GM18526 (cell line): Measurements from ENCODE around the gene CLEC3A.

Experiments
- POLR2A ChIP-seq: IDR thresholded peaks from 3 replicates; pipeline ENCODE4 v1.6.1; 2011; ENCODE audit not compliant: insufficient read length; ENCODE audit errors: extremely low read depth

CLEC3A gene

GRCh38 chr16:78004517-78004916 is 17.8 kb upstream of the CLEC3A start:
- no peak for TF ChIP-seq POLR2A

- TF ChIP-seq POLR2A, result no peak
Measured at GRCh38 chr16:78005881-78006280, 16.5 kb upstream of the CLEC3A start.

- no peak for TF ChIP-seq POLR2A
Measured at GRCh38 chr16:78007121-78007520, 15.2 kb upstream of the CLEC3A start.

- TF ChIP-seq POLR2A, result no peak
Measured at GRCh38 chr16:78024159-78024558, 1.8 kb downstream of the CLEC3A start.

GRCh38 chr16:78025631-78026030 is 3.3 kb downstream of the CLEC3A start:
- no peak for TF ChIP-seq POLR2A

GRCh38 chr16:78028018-78028417 is 5.7 kb downstream of the CLEC3A start:
- no peak for TF ChIP-seq POLR2A

- no peak for TF ChIP-seq POLR2A
Measured at GRCh38 chr16:78034530-78034929, 12.2 kb downstream of the CLEC3A start.

GRCh38 chr16:78035012-78035411 is 12.7 kb downstream of the CLEC3A start:
- TF ChIP-seq POLR2A, result no peak

- no peak for TF ChIP-seq POLR2A
Measured at GRCh38 chr16:78040396-78040795, 18.0 kb downstream of the CLEC3A start.

GRCh38 chr16:78045865-78046581 is 23.7 kb downstream of the CLEC3A start:
- TF ChIP-seq POLR2A, result no peak

GRCh38 chr16:78048319-78048718 is 26.0 kb downstream of the CLEC3A start:
- TF ChIP-seq POLR2A, result no peak

GRCh38 chr16:78050734-78051400 is 28.5 kb downstream of the CLEC3A start:
- TF ChIP-seq POLR2A, result no peak

- no peak for TF ChIP-seq POLR2A
Measured at GRCh38 chr16:78057803-78058564, 35.6 kb downstream of the CLEC3A start.

- no peak for TF ChIP-seq POLR2A
Measured at GRCh38 chr16:78060295-78060694, 37.9 kb downstream of the CLEC3A start.

GRCh38 chr16:78060809-78061208 is 38.5 kb downstream of the CLEC3A start:
- TF ChIP-seq POLR2A, result no peak

- no peak for TF ChIP-seq POLR2A
Measured at GRCh38 chr16:78065319-78065718, 43.0 kb downstream of the CLEC3A start.
